HCT116 (cell line): ENCODE measurements around the gene TJP2. TPM values are rescaled to one million over a fixed set of nuclear protein-coding genes. Genes with fewer than 3 reads are reported as not detected.

Experiments used
- ATAC-seq: fragments of 200-7000 bp; cut with Tn5 transposase; 2 replicates; pipeline ENCODE4 v1.9.1; 2020; ENCODE audit warnings: mild to moderate bottlenecking, moderate library complexity
- BruUV-seq: library from RNA; stranded (reverse); fragments of 400-500 nt; replicated peaks from 2 replicates; lab custom pipeline; 2021; lab: Mats Ljungman, UMichigan
- CTCF ChIA-PET: fragments of 300-600 bp; sonication (Branson Sonifier 250); formaldehyde crosslinking; loops from one replicate; lab custom pipeline; 2021; ENCODE audit warnings: antibody characterized with exemption; lab: Charles Lee
- POLR2A ChIA-PET: fragments of 300-600, 350-600 bp; sonication (Branson Sonifier 250); formaldehyde crosslinking; loops from one replicate; lab custom pipeline; 2021; ENCODE audit warnings: antibody characterized with exemption; lab: Charles Lee
- RAD21 ChIA-PET, 2 experiments: fragments of 300-600 bp; sonication (Branson Sonifier 250); formaldehyde crosslinking; loops; one replicate each; lab custom pipeline; 2023; ENCODE audit warnings: low total read pairs in 2 of 2; ENCODE audit not compliant: uncharacterized antibody in 2 of 2, unreplicated experiment in 2 of 2, low non-redundant PET in 1 of 2; lab: Charles Lee
- DNase-seq: peaks from one replicate; pipeline ENCODE4 v3.0.0-alpha.2; 2010; ENCODE audit warnings: low read depth, low spot score
- H2AFZ ChIP-seq: fragments of 200-600 bp; shearing (Covaris generic), sonication (generic); 2 replicates; pipeline ENCODE4 v1.6.1; 2017; ENCODE audit warnings: low read depth, mixed run types, mixed read lengths, antibody characterized with exemption, low read length; ENCODE audit not compliant: poor library complexity, severe bottlenecking
- H3K27ac ChIP-seq: 2 replicates; pipeline ENCODE4 v1.5.1; 2012; ENCODE audit warnings: low read depth, low read length
- H3K27me3 ChIP-seq: fragments of 200-600 bp; sonication (generic); 2 replicates; pipeline ENCODE4 v1.6.1; 2016; ENCODE audit warnings: mixed run types, low read length, mixed read lengths; ENCODE audit not compliant: insufficient read depth
- H3K36me3 ChIP-seq, 2 experiments: fragments of 200-500 bp in 1 of 2; fragments of 200-600 bp in 1 of 2; sonication (Bioruptor generic) in 1 of 2; sonication (generic) in 1 of 2; 2 replicates each; pipeline versions ENCODE4 v1.5.1 to v1.6.1; 2014 to 2016; ENCODE audit warnings: low read length in 2 of 2, inconsistent platforms in 1 of 2, mixed read lengths in 1 of 2, mixed run types in 1 of 2; ENCODE audit not compliant: insufficient read depth in 2 of 2, control insufficient read depth in 1 of 2
- H3K4me1 ChIP-seq, 2 experiments: fragments of 200-600 bp in 1 of 2; sonication (generic) in 1 of 2; 2 replicates each; pipeline versions ENCODE4 v1.5.1 to v1.6.1; 2012 to 2017; ENCODE audit warnings: low read length in 2 of 2, inconsistent platforms in 1 of 2, mild to moderate bottlenecking in 1 of 2, mixed read lengths in 1 of 2, mixed run types in 1 of 2, moderate library complexity in 1 of 2; ENCODE audit not compliant: insufficient read depth in 2 of 2, control insufficient read depth in 1 of 2
- H3K4me2 ChIP-seq: fragments of 200-600 bp; sonication (generic); 2 replicates; pipeline ENCODE4 v1.6.1; 2017; ENCODE audit warnings: mixed run types, low read length, mixed read lengths
- H3K4me3 ChIP-seq, 2 experiments: fragments of 200-600 bp in 1 of 2; sonication (generic) in 1 of 2; replicated peaks in 1 of 2; 2 replicates each; pipeline ENCODE4 v1.5.1; 2011 to 2016; ENCODE audit warnings: low read length in 2 of 2, control low read depth in 1 of 2, low read depth in 1 of 2, mild to moderate bottlenecking in 1 of 2, mixed read lengths in 1 of 2, mixed run types in 1 of 2
- H3K79me2 ChIP-seq: fragments of 200-600 bp; sonication (generic); 2 replicates; pipeline ENCODE4 v1.6.1; 2017; ENCODE audit warnings: mild to moderate bottlenecking, mixed run types, low read length, moderate library complexity, mixed read lengths; ENCODE audit not compliant: insufficient read depth
- H3K9ac ChIP-seq: fragments of 200-600 bp; sonication (generic); 2 replicates; pipeline ENCODE4 v1.6.1; 2016; ENCODE audit warnings: low read length, mixed read lengths
- H3K9me2 ChIP-seq: fragments of 200-600 bp; sonication (generic), shearing (Covaris generic); 2 replicates; pipeline ENCODE4 v1.6.1; 2017; ENCODE audit warnings: mixed run types, mild to moderate bottlenecking, moderate library complexity; ENCODE audit not compliant: insufficient read depth
- H3K9me3 ChIP-seq, 2 experiments: fragments of 200-500 bp in 1 of 2; fragments of 200-600 bp in 1 of 2; sonication (Bioruptor generic) in 1 of 2; sonication (generic) in 1 of 2; 2 replicates each; pipeline ENCODE4 v1.6.1; 2014 to 2017; ENCODE audit warnings: low read length in 2 of 2, mixed read lengths in 2 of 2, inconsistent platforms in 1 of 2, low read depth in 1 of 2, mild to moderate bottlenecking in 1 of 2, mixed run types in 1 of 2, moderate library complexity in 1 of 2; ENCODE audit not compliant: control insufficient read depth in 1 of 2, insufficient read depth in 1 of 2
- H4K20me1 ChIP-seq: fragments of 200-600 bp; sonication (generic), shearing (Covaris generic); 2 replicates; pipeline ENCODE4 v1.6.1; 2017; ENCODE audit warnings: mixed run types, mild to moderate bottlenecking, moderate library complexity; ENCODE audit not compliant: insufficient read depth
- ATF3 ChIP-seq: IDR thresholded peaks from 2 replicates; pipeline ENCODE4 v1.6.1; 2012
- CBX3 ChIP-seq: IDR thresholded peaks from 2 replicates; pipeline ENCODE4 v1.6.1; 2012; ENCODE audit warnings: low read depth
- CEBPB ChIP-seq: IDR thresholded peaks from 2 replicates; pipeline ENCODE4 v1.6.1; 2012; ENCODE audit warnings: low read depth
- CTCF ChIP-seq, 3 experiments: fragments of 200-600 bp in 1 of 3; sonication (generic) in 1 of 3; IDR thresholded peaks in 2 of 3; conservative IDR thresholded peaks in 1 of 3; 2 replicates each; pipeline ENCODE4 v1.5.1; 2012 to 2017; ENCODE audit warnings: low read depth in 2 of 3, low read length in 2 of 3, antibody characterized with exemption in 1 of 3, borderline replicate concordance in 1 of 3, control low read depth in 1 of 3, mild to moderate bottlenecking in 1 of 3, mixed read lengths in 1 of 3, mixed run types in 1 of 3, moderate library complexity in 1 of 3; ENCODE audit not compliant: insufficient read depth in 1 of 3
- EGR1 ChIP-seq: IDR thresholded peaks from 2 replicates; pipeline ENCODE4 v1.6.1; 2012; ENCODE audit warnings: low read depth
- ELF1 ChIP-seq: IDR thresholded peaks from 2 replicates; pipeline ENCODE4 v1.6.1; 2012; ENCODE audit warnings: low read depth, borderline replicate concordance
- EZH2 ChIP-seq: fragments of 200-600 bp; sonication (generic); IDR thresholded peaks from 2 replicates; pipeline ENCODE4 v1.6.1; 2017; ENCODE audit warnings: antibody characterized with exemption, mixed run types
- EZH2phosphoT487 ChIP-seq: fragments of 200-600 bp; IDR thresholded peaks from 2 replicates; pipeline ENCODE4 v1.6.1; 2018; ENCODE audit warnings: antibody characterized with exemption, borderline replicate concordance
- FOSL1 ChIP-seq: IDR thresholded peaks from 2 replicates; pipeline ENCODE4 v1.6.1; 2012; ENCODE audit warnings: low read depth
- JUND ChIP-seq: IDR thresholded peaks from 2 replicates; pipeline ENCODE4 v1.6.1; 2012
- MAX ChIP-seq: IDR thresholded peaks from 2 replicates; pipeline ENCODE4 v1.6.1; 2012
- RAD21 ChIP-seq: IDR thresholded peaks from 2 replicates; pipeline ENCODE4 v1.6.1; 2012; ENCODE audit warnings: low read depth, mild to moderate bottlenecking
- REST ChIP-seq: IDR thresholded peaks from 2 replicates; pipeline ENCODE4 v1.6.1; 2012; ENCODE audit warnings: low read depth
- SIN3A ChIP-seq: IDR thresholded peaks from 2 replicates; pipeline ENCODE4 v1.6.1; 2012; ENCODE audit warnings: low read depth
- TCF7L2 ChIP-seq: IDR thresholded peaks from 2 replicates; pipeline ENCODE4 v1.7.0; 2011; ENCODE audit warnings: borderline replicate concordance, inconsistent platforms; ENCODE audit not compliant: insufficient read depth, insufficient read length; ENCODE audit errors: extremely low read depth
- YY1 ChIP-seq: IDR thresholded peaks from 2 replicates; pipeline ENCODE4 v1.6.1; 2011; ENCODE audit warnings: low read length, low read depth, moderate library complexity, mild to moderate bottlenecking; ENCODE audit not compliant: insufficient replicate concordance; ENCODE audit errors: extremely low read depth
- intact Hi-C: fragments of 100-400 bp; cut with micrococcal nuclease; formaldehyde crosslinking; loops from 2 replicates; pipeline ENCODE4 v1.10.0; 2022
- total RNA-seq: library from RNA; stranded (reverse); gene quantifications from one replicate; pipeline ENCODE4 v1.2.1, GENCODE V29; 2021; ENCODE audit not compliant: unreplicated experiment

Gene TJP2
- total RNA-seq, 1 experiment from 2014 or later: 39.7 TPM

GRCh38 chr9:69213647-69214046 is 39.6 kb downstream of the TJP2 start:
- CTCF ChIA-PET: interaction anchor here (3.0 kb wide), 1 partner anchor 10 kb away, joined by 8 read pairs; no protein-coding TSS in a partner anchor
- RAD21 ChIA-PET: no interaction called here
- H3K27ac ChIP-seq: no peak overlapping the region
- TF ChIP-seq JUND (no peak), ATF3 (no peak), EZH2phosphoT487 (no peak), RAD21 (no peak), EZH2 (no peak), SIN3A (no peak), CEBPB (no peak), ELF1 (no peak), MAX (no peak), CBX3 (no peak), TCF7L2 (no peak), EGR1 (no peak), FOSL1 (no peak), REST (no peak), YY1 (no peak), CTCF (IDR thresholded peaks at IDR 0.05 in 2 of 3, conservative IDR thresholded peaks at IDR 0.05 in 1 of 3; ENCODE audit: borderline replicate concordance in 1 of 3, insufficient read depth in 1 of 3, low read depth in 2 of 3, low read length in 2 of 3) (no peak)
- TF ChIP-seq, all 23 proteins: peak for 0
- POLR2A ChIA-PET: no interaction called here
- Histone ChIP-seq H3K9me2 (no peaks in the 10 kb centered on the region), H2AFZ (no peak overlapping the region), H3K4me1 (no peaks in the 10 kb centered on the region), H3K9me3 (no peaks in the 10 kb centered on the region), H3K9ac (no peak overlapping the region), H3K36me3 (no peaks in the 10 kb centered on the region), H3K27me3 (no peaks in the 10 kb centered on the region), H3K4me2 (no peak overlapping the region), H3K79me2 (no peaks in the 10 kb centered on the region), H4K20me1 (no peaks in the 10 kb centered on the region), H3K4me3 (no peak overlapping the region)
- DNase-seq (no peak), ATAC-seq (no peak)
- intact Hi-C loops: no loop called here
- no TSS peak for BruUV-seq
